Measurements from ENCODE around the gene SLC22A3.
"Not testable (repeated sequence)": the region's sequence is repeated elsewhere in the genome, so short reads cannot be mapped to it uniquely, and the experiment has no call there.

SLC22A3 gene

GRCh38 chr6:160336200-160336599 is 12.0 kb upstream of the SLC22A3 start:
- DNase-seq (ENCODE audit: low read depth) = no peak

- DNase-seq (ENCODE audit: low read depth) = no peak
These were observed 10.9 kb upstream of the SLC22A3 start for GRCh38 chr6:160337301-160337700.

- no peak for DNase-seq (ENCODE audit: low read depth)
These were observed 10.2 kb upstream of the SLC22A3 start for GRCh38 chr6:160337991-160338390.

- no peak for DNase-seq (ENCODE audit: low read depth)
These were observed 5.0 kb upstream of the SLC22A3 start for GRCh38 chr6:160343144-160343543.

- DNase-seq (ENCODE audit: low read depth) = no peak
These were observed 3.9 kb upstream of the SLC22A3 start for GRCh38 chr6:160344271-160344670.

GRCh38 chr6:160347259-160348222 is 637 bp upstream of the SLC22A3 start:
- no peak for DNase-seq (ENCODE audit: low read depth)

GRCh38 chr6:160349020-160349441 is 853 bp downstream of the SLC22A3 start:
- no peak for DNase-seq (ENCODE audit: low read depth)

GRCh38 chr6:160349814-160350350 is 1.7 kb downstream of the SLC22A3 start:
- DNase-seq (ENCODE audit: low read depth) = no peak

GRCh38 chr6:160353950-160354496 is 5.8 kb downstream of the SLC22A3 start:
- DNase-seq (ENCODE audit: low read depth) = no peak

GRCh38 chr6:160355001-160355400 is 6.8 kb downstream of the SLC22A3 start:
- no peak for DNase-seq (ENCODE audit: low read depth)

- DNase-seq (ENCODE audit: low read depth) = no peak
These were observed 8.0 kb downstream of the SLC22A3 start for GRCh38 chr6:160356074-160356744.

GRCh38 chr6:160357088-160357487 is 8.9 kb downstream of the SLC22A3 start:
- no peak for DNase-seq (ENCODE audit: low read depth)

GRCh38 chr6:160358225-160359119 is 10.3 kb downstream of the SLC22A3 start:
- DNase-seq (ENCODE audit: low read depth) = no peak

- no peak for DNase-seq (ENCODE audit: low read depth)
These were observed 12.8 kb downstream of the SLC22A3 start for GRCh38 chr6:160360955-160361354.

- no peak for DNase-seq (ENCODE audit: low read depth)
These were observed 14.4 kb downstream of the SLC22A3 start for GRCh38 chr6:160362556-160362955.

GRCh38 chr6:160363016-160363996 is 15.1 kb downstream of the SLC22A3 start:
- DNase-seq (ENCODE audit: low read depth) = no peak

- no peak for DNase-seq (ENCODE audit: low read depth)
These were observed 16.9 kb downstream of the SLC22A3 start for GRCh38 chr6:160365117-160365516.

- no peak for DNase-seq (ENCODE audit: low read depth)
These were observed 19.8 kb downstream of the SLC22A3 start for GRCh38 chr6:160367798-160368547.

GRCh38 chr6:160368670-160369069 is 20.5 kb downstream of the SLC22A3 start:
- DNase-seq (ENCODE audit: low read depth) = no peak

GRCh38 chr6:160373601-160374000 is 25.4 kb downstream of the SLC22A3 start:
- DNase-seq (ENCODE audit: low read depth) = not testable (repeated sequence)
